Peyer's patch (tissue), 4 donors: ENCODE results near the gene ENDOD1.

Experiments
- CTCF ChIP-seq, 6 experiments: fragments of 450-650 bp in 4 of 6; fragments of 200-600 bp in 2 of 6; sonication (generic) in 1 of 6; IDR thresholded peaks; one replicate each; pipeline ENCODE4 v1.5.1; 2017 to 2019; ENCODE audit warnings: antibody characterized with exemption in 6 of 6, mild to moderate bottlenecking in 3 of 6, moderate library complexity in 1 of 6
- POLR2A ChIP-seq, 2 donors: fragments of 450-650 bp; IDR thresholded peaks; one replicate each; pipeline ENCODE4 v1.5.1; 2017; ENCODE audit warnings: antibody characterized with exemption in 2 of 2, mild to moderate bottlenecking in 2 of 2, moderate library complexity in 2 of 2

- TF ChIP-seq POLR2A (IDR thresholded peaks at IDR 0.05), result no peak
- TF ChIP-seq CTCF (IDR thresholded peaks at IDR 0.05), result no peak
Measured at GRCh38 chr11:95100191-95100648, 10.6 kb downstream of the ENDOD1 start.
